HG03439 (cell line): ENCODE data around the gene RAVER1.
A peak's percentile ranks its signal among the peaks of the same experiment; 100 is the strongest.

Source experiments
- ATAC-seq: cut with Tn5 transposase; IDR thresholded peaks from one replicate; pipeline ENCODE4 v1.9.1; 2021; ENCODE audit warnings: mild to moderate bottlenecking, moderate library complexity; ENCODE audit not compliant: unreplicated experiment

RAVER1 gene

DNA sequence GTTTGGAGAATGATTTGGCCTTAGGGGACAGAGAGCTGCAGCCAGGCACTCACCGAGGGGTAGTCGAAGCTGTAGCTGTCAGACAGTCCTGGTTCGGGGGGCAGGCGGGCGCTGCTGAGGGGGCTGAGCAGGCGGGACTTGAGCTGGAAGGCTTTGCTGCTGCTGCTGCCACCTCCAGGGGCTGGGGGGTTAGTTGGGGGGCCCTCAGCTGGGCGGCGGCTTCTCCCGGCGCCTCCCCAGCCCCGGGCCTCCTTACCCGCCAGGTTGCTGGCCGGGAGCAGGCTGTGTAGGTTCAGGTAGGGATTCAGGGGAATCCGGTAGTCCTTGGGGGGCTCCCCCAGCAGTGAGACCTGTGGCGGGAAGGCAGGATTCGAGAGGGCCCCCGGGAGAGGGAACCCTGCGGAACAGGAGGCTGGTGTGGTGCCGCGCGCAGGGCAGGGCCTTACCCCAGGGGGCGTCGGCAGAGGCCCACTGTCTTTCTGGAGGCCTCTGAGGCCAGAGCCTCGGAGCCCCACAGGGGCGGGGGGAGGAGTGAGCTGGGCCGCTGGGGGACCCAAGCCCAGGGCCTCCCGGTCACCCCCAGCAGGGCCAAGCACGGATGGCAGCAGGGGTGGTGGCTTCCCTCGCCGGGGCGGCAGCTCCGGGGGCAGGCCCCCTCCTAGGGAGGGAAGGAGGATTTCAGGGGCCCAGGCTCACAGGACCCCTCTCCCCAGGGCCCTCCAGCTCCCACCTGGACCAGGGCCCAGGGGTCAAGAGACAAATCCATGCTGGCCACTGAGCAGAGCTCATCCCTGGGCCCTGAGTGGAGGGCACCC lies 12.5 kb downstream of the RAVER1 start:
- no peak for ATAC-seq

DNA sequence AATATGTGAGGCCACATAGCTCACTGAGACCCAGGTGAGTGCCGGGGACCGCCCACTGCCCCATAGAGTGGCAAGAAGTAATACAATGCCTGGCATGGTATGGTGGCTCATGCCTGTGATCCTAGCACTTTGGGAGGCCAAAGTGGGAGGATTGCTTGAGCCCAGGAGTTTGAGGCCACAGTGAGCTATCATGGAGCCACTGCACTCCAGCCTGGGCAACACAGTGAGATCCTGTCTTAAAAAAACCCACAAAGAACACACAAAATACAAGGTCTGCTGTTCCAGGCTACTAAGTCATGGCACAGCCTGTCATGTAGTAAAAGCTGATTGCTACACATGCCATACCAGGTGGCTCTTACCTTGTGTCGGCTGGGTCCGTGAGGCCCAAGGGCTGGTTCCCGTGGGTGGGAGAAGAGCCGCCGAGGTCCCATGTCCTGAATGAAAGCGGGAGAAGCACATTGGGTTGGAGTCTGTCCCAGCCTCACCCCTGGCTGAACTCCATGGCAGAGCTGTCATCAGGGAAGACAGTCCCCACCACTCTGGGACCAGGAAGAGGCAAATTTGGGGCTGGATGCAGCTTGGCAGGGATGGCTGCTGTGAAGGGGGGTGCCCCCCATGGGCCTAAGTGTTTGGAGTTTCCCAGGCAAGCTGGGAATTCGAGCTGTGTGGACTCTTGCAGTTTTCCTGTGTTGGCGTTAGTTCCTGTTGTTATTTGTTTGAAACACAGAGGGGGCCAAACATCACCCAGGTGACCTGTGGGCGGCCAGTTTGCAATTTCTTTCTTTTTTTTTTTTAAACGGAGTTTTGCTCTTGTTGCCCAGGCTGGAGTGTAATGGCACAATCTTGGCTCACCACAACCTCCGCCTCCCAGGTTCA lies 14.3 kb downstream of the RAVER1 start:
- no peak for ATAC-seq

DNA sequence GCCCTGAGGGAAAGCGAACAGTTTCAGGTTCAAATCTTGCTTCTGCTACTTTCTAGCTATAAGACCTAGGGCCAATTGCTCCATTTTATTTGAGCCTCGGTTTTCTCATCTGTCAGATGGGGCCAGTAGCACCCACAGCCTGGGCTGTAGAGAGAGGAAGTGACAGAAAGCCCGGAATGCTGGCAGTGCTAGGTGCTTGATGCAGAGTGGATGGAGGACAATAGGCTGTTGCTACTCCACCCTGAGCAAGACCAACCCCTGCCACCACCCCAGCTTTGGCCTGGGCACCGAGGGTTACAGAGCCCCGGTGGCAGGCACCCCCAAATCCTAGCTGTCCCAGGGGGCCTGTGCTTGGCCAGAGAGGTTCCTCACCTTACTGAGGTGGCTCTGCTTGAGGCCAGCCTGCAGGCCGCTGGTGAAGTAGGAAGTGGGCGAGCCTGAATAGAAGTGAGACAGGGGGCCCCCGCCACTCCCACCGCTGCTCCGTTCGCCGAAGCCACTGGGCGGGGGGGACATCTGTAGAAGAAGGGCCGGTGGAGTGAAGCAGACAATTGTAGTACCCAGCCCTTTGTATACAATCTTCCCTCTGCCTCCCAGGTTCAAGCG lies 15.4 kb downstream of the RAVER1 start:
- ATAC-seq, result no peak

DNA sequence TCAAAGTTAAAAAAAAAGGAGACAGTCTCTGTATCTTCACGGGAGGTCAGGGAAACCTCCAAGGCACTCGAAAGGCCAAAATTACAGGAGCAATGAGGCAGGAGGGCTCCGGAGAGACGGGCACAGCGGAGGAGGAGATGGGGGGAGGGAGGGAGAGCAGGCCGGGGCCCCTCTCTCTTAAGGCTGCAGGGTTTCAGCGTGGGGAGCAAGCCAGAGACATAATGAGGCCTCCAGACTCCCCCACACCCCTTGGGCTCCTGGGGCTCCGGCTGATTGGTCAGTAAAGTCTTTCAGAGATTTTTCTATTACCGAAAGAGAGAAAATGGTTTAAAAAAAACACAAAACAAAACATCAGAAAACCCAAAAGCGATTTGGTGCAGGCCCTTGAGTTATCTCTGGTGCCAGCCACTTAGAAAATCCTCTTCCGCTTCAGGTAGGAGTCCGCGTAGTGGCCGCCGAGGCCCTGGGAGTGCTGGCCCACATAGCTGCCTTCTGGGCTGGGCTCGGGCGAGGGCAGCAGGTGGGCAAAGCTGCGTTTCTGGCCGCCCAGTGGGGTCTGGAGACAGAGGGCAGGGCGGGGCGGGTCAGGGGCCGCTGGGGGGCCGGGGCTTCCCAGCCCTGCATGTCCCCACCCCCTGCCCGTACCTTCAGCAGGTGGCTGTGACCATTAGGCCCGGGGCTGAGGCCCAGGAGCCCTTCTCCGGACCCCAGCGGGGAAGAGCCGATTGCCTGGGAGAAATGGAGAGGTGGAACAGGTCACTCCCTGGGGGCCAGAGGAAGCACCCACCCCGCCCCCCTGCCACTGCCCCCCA lies 16.1 kb downstream of the RAVER1 start:
- no peak for ATAC-seq

DNA sequence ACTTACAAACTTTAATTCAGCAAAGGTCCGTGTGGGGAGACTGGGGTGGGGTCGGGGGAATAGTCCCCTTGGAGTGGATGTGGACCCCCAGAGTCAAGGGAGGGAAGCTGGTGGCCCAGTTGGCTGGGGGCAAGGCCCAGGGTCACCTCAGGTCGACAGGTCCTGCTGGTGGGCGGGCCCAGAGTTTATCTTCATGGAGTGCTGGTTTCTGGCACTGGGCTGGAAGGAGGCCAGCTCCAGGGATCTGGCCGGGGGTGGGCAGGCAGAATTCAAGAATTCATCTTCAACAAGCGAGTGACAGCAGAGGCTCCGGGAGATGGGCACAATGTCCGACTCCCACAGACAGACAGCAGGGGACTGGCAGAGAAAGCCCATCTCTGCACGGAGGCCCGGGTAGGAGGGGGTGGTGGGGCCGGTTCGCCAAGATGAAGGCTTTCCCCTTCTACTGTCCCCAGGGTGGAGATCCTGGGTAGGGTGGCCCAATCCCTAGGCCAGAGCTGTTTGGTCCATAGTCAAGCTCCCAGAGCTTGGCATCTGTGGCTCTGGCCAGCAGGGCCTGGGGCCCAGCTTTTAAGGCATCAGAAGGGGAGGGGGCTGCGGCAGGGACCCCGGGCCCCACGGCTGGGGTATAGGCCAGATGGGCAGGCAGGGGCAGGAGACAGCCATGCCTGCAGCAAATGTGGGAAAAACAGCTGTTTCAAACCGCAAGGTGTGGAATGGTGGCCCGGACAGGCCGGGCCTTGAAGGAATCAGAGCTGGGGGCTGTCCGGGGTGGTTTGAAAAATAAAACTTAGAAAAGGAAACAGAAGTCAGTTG lies 16.9 kb downstream of the RAVER1 start:
- no peak for ATAC-seq

DNA sequence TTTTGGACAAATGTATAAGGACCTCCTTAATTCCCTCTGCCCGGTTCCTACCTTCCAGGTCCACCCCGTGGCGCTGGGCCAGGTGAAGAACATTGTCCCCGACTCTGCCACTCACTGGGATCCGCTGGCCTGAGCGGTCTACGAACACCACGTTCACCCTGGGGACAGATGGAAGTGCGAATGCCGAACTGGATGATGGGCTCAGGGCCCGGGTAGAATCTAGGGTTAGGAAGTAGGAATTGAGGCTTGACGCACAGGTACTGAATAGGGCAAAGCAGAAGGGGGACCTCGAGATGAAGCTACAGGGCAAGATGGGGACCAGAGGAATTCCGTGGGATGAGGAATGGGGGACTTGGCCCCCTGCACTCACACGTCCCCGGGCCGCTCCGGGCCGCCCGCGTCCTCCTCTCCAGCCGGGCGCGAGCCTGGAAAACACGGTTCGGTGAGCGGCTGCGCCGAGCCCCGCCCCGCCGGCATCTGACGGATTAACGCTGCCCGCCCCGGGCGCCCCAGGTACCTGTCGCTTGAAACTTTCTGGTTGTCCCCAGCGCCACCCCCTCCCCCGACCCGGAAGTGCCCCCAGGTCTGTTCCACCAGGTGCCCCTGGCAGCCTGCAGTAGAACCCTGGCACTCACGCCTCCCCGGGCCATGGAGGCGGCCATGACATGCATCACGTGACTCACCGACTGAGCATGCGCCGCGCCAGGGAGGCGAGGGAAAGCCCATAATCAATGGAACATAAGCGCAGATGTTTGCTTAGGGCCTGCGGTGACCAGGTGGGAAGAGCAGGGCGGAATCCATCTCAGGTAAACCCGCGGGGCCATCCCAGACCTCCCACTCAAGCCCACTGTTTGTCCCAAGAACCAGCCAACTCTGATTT lies 17.8 kb downstream of the RAVER1 start, which contains the start of gene FDX2:
FDX2 (minus strand) TSS at position 681 of the 880 bp plus-strand sequence; CDS start at position 662, 19 bp downstream.
- ATAC-seq, result peak; percentile 59

DNA sequence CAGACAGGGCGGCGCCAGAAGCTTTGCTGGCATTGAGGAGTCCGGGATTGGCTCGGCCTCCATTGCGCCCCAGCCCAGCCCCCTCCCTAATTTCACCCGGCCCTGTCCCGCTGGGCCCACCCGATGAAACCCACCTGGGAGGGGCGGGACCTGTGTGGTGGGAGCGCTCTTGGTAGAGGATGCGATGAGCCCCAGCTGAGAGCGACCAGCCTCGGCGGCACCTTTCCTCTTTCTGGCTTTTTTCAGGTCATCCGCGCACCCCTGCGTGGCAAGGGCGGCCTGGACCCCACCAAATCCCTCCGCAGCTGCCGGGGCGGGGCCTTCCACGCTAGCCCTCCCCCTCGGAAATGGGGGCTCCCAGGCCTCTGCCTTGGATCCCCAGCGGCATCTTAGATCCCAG lies 23.9 kb downstream of the RAVER1 start, which contains the start of gene ZGLP1:
ZGLP1 (minus strand) TSS at position 393 of the 400 bp plus-strand sequence.
- no peak for ATAC-seq

DNA sequence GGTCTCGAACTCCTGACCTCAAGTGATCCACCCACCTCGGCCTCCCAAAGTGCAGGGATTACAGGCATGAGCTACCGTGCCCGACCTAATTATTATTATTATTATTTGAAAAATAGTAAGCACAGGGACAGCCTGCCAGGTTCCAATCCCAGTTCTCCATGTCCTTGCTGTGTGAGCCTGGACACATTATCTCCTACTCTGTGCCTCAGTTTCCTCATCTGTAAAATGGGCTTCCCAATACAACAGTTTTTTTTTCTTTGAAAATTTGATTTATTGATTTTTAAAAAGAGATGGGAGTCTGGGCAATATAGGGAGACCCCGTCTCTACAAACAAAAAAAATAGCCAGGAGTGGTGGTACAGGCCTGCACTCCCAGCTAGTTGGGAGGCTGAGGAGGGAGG lies 27.0 kb downstream of the RAVER1 start:
- ATAC-seq, result no peak

DNA sequence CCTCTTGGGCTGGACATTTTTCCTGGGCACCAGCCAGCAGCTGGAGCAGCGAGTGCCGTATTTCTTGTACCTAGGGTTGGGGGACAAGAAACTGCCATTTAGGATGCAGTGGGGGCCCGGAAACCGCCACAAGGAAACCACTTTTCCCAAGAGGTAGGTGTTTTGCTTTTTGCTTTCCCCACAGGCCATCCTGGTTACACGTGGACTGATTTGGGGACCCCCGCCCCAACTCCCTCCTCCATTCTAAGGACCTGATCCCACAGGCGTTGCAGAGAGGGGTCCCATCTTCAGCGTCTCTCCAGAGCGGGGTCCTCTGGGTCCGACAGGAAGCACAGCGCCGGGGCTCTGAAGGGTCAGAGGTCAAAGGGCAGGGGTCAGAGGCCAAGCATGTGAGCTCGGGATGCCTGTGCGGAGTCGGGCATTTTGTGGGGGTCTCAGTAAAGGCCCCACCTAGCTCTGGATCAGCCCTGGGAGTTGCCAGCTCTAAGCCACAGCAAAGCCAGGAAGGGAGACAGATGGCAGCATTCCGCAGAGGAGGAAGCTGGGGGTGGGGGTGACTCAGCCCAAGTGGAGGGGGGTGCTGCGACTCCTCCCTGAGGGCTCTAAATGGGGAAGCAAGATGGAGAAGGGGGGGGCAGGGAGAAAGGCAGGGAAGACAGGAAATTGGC lies 28.1 kb downstream of the RAVER1 start:
- ATAC-seq, result no peak

DNA sequence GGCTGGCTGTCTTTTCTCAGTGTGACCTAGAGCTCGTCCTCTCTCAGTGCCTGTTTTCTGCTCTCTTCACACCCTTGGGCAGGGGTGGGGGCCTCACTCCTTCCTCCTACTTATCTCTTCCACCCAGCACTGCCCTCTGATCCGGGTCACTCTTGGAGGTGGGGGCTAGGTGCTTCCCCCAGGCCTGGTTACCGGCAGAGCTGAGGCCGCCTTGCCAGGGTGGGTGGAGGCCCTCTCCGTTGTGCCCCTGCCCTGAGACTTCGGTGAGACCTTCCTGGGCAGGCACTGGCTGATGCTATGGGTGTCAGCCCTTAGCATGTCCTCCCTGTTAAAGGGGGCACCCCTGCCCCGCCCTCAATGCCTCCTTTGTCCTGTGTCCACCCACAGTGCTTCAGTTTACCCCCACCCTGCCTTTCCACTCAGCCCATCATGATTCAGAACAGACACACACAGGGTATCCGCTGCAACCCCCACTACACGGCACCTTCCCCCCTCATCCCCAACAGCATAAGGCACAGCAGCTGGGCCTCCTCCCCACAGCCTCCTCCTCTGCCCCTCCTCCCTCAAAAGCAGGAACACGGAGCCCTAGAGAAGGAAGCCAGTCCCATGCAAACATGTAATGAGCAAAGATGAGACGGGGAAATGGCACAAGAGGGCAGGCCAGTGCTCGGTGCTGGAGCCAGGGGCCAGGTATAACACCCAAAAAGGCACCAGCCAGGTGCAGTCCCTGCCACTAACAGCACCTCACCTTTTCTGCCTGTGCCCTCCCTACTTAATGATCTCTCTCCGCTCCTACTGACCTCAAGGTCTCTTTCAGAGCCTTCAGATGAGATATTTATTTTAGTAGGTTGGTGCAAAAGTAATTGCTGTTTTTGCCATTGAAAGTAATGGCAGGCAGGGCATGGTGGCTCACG lies 33.5 kb downstream of the RAVER1 start:
- ATAC-seq, result no peak

DNA sequence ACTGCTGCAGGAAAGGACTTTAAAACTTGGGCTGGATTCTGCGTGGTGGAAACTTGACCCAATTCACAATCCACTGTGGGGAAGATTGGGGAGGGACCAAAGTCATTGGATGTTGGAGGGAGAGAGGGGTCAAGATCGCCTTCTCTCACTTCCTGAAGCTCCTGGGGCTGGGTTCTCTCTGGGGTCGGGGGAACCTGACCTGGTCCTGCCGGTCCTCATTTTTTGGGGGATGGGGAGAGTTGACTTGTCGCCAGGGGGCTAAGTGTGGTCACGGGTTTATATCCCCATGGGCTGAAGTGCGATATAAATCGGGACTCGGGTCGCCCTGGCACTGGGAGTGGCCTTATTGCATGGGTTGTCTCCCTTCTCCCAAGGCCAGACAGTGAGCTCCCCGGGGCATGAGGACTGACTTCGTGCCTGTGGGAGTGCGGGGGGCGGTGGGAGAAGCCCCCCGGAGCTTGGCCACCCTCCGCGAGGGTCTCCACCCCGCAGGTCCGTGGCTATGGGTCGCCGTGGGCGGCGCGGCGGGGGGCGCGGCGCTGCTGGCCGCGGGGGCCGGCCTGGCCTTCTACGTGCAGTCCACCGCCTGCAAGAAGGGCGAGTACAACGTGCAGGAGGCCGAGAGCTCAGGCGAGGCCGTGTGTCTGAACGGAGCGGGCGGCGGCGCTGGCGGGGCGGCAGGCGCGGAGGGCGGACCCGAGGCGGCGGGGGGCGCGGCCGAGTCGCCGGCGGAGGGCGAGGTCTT lies 37.3 kb downstream of the RAVER1 start:
- ATAC-seq, result no peak

DNA sequence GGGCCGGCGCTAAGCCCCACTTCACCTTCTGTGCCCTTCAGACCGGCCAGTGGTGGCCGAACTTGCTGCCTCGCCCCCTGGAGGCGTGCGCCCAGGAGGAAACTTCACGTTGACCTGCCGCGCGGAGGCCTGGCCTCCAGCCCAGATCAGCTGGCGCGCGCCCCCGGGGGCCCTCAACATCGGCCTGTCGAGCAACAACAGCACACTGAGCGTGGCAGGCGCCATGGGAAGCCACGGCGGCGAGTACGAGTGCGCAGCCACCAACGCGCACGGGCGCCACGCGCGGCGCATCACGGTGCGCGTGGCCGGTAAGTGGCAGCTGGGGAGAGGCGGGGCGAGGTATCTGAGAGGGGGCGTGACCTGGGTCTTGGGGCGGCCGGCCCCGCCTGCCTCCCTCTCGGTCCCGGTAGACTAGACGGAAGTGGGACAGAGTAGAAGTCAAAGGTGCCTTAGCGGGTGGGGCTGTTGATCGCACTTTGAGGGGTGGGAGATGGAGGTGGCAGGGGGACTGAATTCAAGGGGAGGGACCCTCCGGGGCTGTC lies 38.0 kb downstream of the RAVER1 start:
- ATAC-seq, result no peak

DNA sequence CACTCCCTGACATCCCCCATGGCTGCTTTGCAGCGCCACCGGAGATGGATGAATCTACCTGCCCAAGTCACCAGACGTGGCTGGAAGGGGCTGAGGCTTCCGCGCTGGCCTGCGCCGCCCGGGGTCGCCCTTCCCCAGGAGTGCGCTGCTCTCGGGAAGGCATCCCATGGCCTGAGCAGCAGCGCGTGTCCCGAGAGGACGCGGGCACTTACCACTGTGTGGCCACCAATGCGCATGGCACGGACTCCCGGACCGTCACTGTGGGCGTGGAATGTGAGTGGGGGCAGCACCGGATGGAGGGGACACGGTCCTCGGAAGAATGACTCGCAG lies 39.0 kb downstream of the RAVER1 start:
- ATAC-seq, result no peak

DNA sequence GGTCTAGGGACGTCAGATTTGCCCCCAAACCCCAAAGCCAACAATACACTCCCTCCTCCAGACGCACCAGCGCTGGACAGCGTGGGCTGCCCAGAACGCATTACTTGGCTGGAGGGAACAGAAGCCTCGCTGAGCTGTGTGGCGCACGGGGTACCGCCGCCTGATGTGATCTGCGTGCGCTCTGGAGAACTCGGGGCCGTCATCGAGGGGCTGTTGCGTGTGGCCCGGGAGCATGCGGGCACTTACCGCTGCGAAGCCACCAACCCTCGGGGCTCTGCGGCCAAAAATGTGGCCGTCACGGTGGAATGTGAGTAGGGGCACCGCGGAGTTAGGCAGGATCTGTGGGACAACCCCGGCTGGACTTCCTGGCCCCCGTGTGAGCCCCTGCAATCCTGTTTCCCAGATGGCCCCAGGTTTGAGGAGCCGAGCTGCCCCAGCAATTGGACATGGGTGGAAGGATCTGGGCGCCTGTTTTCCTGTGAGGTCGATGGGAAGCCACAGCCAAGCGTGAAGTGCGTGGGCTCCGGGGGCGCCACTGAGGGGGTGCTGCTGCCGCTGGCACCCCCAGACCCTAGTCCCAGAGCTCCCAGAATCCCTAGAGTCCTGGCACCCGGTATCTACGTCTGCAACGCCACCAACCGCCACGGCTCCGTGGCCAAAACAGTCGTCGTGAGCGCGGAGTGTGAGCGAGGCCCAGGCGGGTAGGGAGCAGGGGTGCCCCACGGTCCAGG lies 39.5 kb downstream of the RAVER1 start:
- ATAC-seq, result no peak

DNA sequence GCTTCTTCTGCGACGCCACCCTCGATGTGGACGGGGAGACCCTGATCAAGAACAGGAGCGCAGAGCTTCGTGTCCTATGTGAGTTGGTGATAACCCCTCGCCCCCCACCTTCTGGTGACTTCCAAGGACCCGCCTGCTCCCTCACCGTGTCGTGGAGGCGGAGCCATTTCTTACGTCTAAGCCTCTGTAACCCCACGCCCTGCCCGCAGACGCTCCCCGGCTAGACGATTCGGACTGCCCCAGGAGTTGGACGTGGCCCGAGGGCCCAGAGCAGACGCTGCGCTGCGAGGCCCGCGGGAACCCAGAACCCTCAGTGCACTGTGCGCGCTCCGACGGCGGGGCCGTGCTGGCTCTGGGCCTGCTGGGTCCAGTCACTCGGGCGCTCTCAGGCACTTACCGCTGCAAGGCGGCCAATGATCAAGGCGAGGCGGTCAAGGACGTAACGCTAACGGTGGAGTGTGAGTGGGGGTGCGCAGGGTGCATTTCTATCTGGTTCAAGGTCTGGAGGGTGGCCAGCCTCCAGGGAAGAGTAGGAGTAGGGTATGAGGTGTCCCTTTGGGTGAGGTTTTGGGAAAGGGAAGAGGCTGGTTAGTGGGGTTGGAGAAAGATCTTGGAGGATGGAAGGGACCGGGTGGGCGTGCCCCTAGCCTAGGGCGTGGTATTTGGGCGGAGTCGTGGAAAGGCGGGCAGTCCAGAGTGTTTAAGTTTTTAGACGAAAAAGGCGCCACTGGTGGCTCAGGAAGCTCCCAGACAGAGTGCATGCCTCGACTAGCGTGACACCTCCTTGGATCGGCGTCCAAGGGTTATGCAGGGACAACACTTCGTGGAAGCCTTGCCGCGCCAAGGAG lies 40.3 kb downstream of the RAVER1 start:
- ATAC-seq, result no peak
